Activated CD8-positive, alpha-beta memory T cell treated with anti-CD3 and anti-CD28 coated beads, Interleukin-2, amount 50 U/mL, for 24 hours (primary cell): Measurements from ENCODE around the gene ZNF697.
"Not testable (repeated sequence)": the region's sequence is repeated elsewhere in the genome, so short reads cannot be mapped to it uniquely, and the experiment has no call there.

Source experiments
- DNase-seq: peaks from one replicate; pipeline ENCODE4 v3.0.0-alpha.2; 2020; ENCODE audit errors: extremely low read depth

Gene ZNF697

DNA sequence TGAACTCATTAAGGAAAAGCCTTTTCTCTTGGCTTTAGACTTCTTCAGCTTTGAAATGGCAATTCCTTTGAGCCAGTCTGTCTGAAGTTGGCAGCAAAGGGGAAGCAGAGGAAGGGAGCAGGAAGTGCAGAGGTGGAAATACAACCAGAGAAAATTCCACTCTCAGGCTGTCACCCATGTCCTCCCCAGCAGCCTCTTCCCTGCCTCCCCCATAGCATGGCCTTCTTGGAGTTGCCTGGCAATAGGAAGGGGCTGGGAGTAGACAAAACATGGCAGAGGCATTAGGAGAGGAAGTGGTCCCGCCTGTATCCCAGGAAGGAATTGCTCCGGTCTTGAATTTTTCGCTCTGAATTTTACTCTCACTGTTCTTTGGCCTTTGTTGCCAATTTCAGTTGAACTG is 44.8 kb downstream of the ZNF697 start:
- DNase-seq = not testable (repeated sequence)

GRCh38 chr1:119602789-119603188 is 45.3 kb downstream of the ZNF697 start:
- not testable (repeated sequence) for DNase-seq

DNA sequence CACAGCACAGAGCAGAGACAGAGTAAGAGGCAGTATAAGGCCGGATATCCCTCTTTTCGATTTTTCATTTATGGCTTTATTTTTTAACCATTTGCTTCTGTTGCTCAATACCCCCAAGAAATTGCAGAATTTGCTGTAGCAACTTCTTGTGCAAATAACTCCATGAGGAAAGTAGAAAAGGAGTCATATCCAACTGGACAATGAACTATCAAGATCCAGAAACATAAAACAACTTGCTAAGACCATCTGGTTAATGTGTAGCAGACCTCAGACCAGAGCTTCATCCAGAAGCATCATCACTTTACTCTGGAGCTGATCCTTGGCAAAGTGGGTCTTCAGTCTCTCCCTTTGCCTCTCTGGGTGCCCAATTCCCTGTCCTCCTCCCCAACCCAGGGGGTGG is 45.9 kb downstream of the ZNF697 start:
- no peak for DNase-seq

DNA sequence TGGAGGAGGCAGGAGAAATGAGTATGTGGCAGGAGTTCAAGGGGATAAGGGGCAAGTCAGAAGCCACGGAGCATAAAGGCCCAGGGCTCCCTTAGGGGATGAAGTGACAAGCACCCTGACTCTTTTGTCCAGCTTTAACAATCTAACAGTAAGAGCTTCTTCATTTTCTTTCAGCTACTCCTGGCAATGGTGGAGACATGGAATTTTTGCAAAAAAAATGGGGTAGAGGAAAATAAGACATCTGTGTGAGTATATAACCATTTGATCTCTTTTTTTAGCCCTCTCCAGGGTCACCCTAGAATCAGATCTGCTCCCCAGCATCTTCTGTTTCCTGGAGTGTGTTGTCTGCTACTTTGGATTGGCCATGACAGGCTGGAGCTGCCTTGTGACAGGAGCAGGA is 47.1 kb downstream of the ZNF697 start:
- DNase-seq = no peak

- DNase-seq = no peak
Measured at GRCh38 chr1:119600561-119600960, 47.5 kb downstream of the ZNF697 start.

GRCh38 chr1:119595606-119596005 is 52.5 kb downstream of the ZNF697 start:
- DNase-seq = no peak

DNA sequence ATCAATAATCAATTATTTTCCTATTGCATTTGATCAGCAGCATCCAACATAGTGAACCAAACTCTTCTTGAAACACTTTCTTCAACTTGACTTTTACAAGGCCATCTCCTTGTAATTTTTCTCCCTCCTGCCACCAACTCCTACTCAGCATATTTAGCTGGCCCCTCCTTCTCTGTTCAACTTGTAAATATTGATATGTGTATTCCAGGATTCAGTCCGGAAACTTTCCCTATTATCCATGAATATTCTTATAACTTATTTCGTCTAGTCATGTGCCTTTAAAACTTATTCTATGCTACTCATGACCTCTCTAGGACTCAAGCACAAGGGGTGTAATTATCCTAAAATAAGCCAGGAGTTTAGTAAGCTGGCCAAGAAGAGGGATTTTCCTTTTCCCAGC is 52.9 kb downstream of the ZNF697 start:
- no peak for DNase-seq

- DNase-seq = no peak
Measured at GRCh38 chr1:119594376-119594775, 53.7 kb downstream of the ZNF697 start.

DNA sequence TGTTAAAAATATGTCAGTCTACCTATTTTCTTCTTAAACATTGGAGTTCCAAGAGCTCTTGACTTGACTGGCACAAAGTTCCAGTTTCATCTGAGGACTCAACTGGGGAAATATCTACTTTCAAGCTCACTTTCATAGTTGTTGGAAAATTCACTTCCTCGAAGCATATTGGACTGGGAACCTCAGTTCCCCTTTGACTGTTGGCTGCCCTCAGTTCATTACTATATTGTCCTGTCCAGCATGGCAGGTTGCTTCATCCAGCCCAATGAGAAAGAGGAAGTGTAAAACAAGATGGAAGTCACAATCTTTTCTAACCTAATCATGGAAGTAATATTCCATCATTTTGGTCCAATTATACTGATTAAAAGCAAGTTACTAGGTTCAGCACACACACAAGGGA is 54.3 kb downstream of the ZNF697 start:
- DNase-seq = no peak

DNA sequence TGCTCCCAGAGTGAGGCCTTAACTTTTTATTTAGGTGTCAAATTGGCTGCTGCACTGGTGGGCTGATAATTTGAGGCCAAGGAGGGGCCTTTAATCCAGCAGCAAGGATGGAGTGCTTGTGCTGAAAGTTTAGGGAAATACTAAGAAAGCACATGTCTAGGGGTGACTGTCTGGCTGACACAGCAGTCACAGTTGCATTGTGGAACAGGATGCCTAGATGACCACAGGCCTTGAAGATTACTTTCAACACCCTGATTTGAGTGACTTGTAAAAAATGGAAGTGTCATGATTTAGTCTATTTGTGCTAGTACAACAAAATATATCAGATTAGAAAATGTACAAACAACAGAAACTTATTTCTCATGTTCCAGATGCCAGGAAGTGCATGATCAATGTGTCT is 57.7 kb downstream of the ZNF697 start:
- DNase-seq = no peak

DNA sequence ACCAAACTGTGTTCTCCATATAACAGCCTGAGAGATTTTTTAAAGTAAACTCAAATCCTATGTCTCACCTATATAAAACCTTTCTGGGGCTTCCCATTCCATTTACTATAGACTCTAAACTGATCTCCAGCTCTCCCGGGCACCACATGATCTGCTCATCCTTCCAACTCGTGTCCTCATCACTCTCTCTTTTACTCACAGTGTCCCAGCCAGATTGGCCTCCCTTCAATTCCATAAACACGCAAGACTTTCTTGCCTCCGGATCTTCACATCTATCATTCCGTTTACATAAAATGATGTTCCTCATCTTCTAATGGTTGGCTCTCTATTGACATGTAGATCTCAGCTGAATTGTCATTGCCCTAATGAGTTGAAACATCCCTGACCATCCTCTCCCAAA is 59.4 kb downstream of the ZNF697 start:
- DNase-seq = no peak

GRCh38 chr1:119587341-119587740 is 60.7 kb downstream of the ZNF697 start:
- DNase-seq = no peak

DNA sequence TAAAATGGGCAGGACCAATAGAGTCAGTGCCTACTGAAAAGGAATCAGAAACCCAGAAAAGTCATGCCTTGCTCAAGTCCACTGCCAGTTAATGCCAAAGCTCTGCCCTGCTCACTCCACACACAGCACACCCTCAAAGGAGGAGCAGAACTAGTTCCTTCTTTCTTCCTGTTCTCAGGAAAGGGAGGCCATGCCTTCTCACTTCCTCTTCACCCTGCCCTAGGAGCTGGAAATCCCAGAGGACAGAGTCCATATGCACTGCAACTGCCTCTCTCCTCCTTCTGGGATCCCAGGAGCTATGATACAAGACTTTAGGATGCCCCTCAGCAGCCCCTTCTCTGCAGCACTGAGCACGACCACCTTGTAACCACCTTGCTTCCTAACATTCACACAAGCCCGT is 62.3 kb downstream of the ZNF697 start:
- DNase-seq = not testable (repeated sequence)

DNA sequence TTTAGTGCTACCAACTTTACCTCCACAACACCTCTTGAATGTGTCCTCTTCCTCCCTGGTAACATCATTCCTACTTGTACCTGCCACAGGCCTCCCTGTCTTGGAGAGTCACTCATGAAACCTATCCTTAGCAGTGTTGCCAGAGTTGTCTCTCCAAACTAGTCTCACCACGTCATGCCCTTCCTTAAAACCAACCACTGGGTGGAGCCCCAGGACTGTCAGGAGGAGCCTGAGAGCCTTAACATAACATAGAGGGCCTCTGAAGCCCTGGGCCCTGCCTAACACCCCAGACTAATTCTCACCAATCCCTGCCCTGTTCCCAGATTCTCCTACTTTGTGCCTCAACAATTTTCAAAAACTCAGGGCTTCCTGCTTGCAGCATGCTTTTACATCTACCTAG is 65.3 kb downstream of the ZNF697 start:
- DNase-seq = no peak

GRCh38 chr1:119581076-119581475 is 67.0 kb downstream of the ZNF697 start:
- not testable (repeated sequence) for DNase-seq

DNA sequence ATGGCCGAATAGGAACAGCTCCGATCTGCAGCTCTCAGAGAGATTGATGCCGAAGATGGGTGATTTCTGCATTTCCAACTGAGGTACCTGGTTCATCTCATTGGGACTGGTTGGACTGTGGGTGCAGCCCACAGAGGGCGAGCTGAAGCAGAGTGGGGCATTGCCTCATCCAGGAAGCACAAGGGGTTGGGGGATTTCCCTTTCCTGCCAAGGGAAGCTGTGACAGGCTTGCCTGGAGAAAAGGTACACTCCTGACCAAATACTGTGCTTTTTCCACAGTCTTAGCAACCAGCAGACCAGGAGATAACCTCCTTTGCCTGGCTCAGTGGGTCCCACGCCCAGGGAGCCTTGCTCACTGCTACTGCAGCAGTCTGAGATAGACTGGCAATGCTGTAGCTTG is 74.2 kb downstream of the ZNF697 start:
- DNase-seq = no peak

GRCh38 chr1:119569930-119570622 is 78.0 kb downstream of the ZNF697 start:
- DNase-seq = not testable (repeated sequence)
